Measurements from ENCODE around the gene MS4A6E.

The MS4A6E gene

GRCh38 chr11:60376601-60377000 is 49.5 kb downstream of the MS4A6E start:
- no peak for DNase-seq

GRCh38 chr11:60377401-60378136 is 50.5 kb downstream of the MS4A6E start:
- DNase-seq, result no peak

GRCh38 chr11:60378354-60378753 is 51.3 kb downstream of the MS4A6E start, which contains the start of gene MS4A7:
MS4A7 (plus strand) TSS chr11:60378532; CDS start chr11:60383142, 4,610 bp downstream.
- no peak for DNase-seq

GRCh38 chr11:60389279-60389910 is 62.3 kb downstream of the MS4A6E start:
- no peak for DNase-seq

- no peak for DNase-seq
These were observed 63.4 kb downstream of the MS4A6E start for GRCh38 chr11:60390419-60390818.

All from right kidney (tissue), 1 donor.